H9 (cell line): ENCODE results near the gene CDH4. TPM values are rescaled to one million over a fixed set of nuclear protein-coding genes. Genes with fewer than 3 reads are reported as not detected.

Experiments used
- DNase-seq: peaks from one replicate; pipeline ENCODE4 v3.0.0-alpha.2; 2017
- H2AFZ ChIP-seq: one replicate; pipeline ENCODE4 v1.6.1; 2013; ENCODE audit warnings: mild to moderate bottlenecking, low read length, control low read depth, moderate library complexity
- H2AK5ac ChIP-seq: 2 replicates; pipeline ENCODE4 v1.6.1; 2013; ENCODE audit warnings: low read length, control low read depth, mixed read lengths; ENCODE audit not compliant: insufficient read length
- H2BK120ac ChIP-seq: one replicate; pipeline ENCODE4 v1.6.1; 2013; ENCODE audit warnings: low read depth, mild to moderate bottlenecking, low read length, control low read depth, inconsistent platforms; ENCODE audit not compliant: poor library complexity, severe bottlenecking
- H2BK12ac ChIP-seq: 2 replicates; pipeline ENCODE4 v1.6.1; 2013; ENCODE audit warnings: low read length, control low read depth, mixed read lengths, low read depth; ENCODE audit not compliant: insufficient read length
- H2BK15ac ChIP-seq: 2 replicates; pipeline ENCODE4 v1.6.1; 2013; ENCODE audit warnings: low read depth, low read length, control low read depth
- H2BK20ac ChIP-seq: one replicate; pipeline ENCODE4 v1.6.1; 2013; ENCODE audit warnings: low read depth, mild to moderate bottlenecking, low read length, control low read depth, inconsistent platforms; ENCODE audit not compliant: poor library complexity, severe bottlenecking
- H2BK5ac ChIP-seq: 2 replicates; pipeline ENCODE4 v1.6.1; 2013; ENCODE audit warnings: low read length, control low read depth, mixed read lengths; ENCODE audit not compliant: insufficient read length
- H3K14ac ChIP-seq: 2 replicates; pipeline ENCODE4 v1.6.1; 2013; ENCODE audit warnings: low read length, control low read depth; ENCODE audit not compliant: insufficient read depth
- H3K18ac ChIP-seq: 2 replicates; pipeline ENCODE4 v1.6.1; 2013; ENCODE audit warnings: low read depth, mild to moderate bottlenecking, mixed read lengths, low read length, control low read depth; ENCODE audit not compliant: insufficient read length
- H3K23ac ChIP-seq: 2 replicates; pipeline ENCODE4 v1.6.1; 2013; ENCODE audit warnings: low read length, control low read depth, mixed read lengths, low read depth; ENCODE audit not compliant: insufficient read length
- H3K23me2 ChIP-seq: 2 replicates; pipeline ENCODE4 v1.6.1; 2013; ENCODE audit warnings: low read depth, mild to moderate bottlenecking, mixed read lengths, low read length, control low read depth; ENCODE audit not compliant: insufficient read length, poor library complexity, severe bottlenecking
- H3K27ac ChIP-seq: 2 replicates; pipeline ENCODE4 v1.5.1; 2013; ENCODE audit warnings: low read length, control low read depth, mixed read lengths, low read depth; ENCODE audit not compliant: insufficient read length
- H3K27me3 ChIP-seq: 2 replicates; pipeline ENCODE4 v1.6.1; 2013; ENCODE audit warnings: low read length, control low read depth, inconsistent platforms; ENCODE audit not compliant: insufficient read depth
- H3K4ac ChIP-seq: 2 replicates; pipeline ENCODE4 v1.6.1; 2013; ENCODE audit warnings: low read depth, mild to moderate bottlenecking, control low read depth, inconsistent platforms, low read length, moderate library complexity
- H3K4me1 ChIP-seq: 2 replicates; pipeline ENCODE4 v1.6.1; 2013; ENCODE audit warnings: low read length, control low read depth, inconsistent platforms; ENCODE audit not compliant: insufficient read depth
- H3K4me2 ChIP-seq: 2 replicates; pipeline ENCODE4 v1.6.1; 2013; ENCODE audit warnings: low read length, control low read depth, mixed read lengths; ENCODE audit not compliant: insufficient read length, insufficient read depth
- H3K56ac ChIP-seq: 2 replicates; pipeline ENCODE4 v1.6.1; 2013; ENCODE audit warnings: low read depth, mild to moderate bottlenecking, mixed read lengths, low read length, control low read depth; ENCODE audit not compliant: insufficient read length
- H3K79me1 ChIP-seq: 2 replicates; pipeline ENCODE4 v1.6.1; 2013; ENCODE audit warnings: low read depth, mild to moderate bottlenecking, moderate library complexity, low read length, control low read depth, inconsistent platforms; ENCODE audit not compliant: insufficient read depth, poor library complexity, severe bottlenecking
- H3K79me2 ChIP-seq: 2 replicates; pipeline ENCODE4 v1.6.1; 2013; ENCODE audit warnings: low read length, control low read depth, inconsistent platforms; ENCODE audit not compliant: insufficient read depth
- H3K9ac ChIP-seq: 2 replicates; pipeline ENCODE4 v1.6.1; 2013; ENCODE audit warnings: low read length, control low read depth, mixed read lengths; ENCODE audit not compliant: insufficient read length; ENCODE audit errors: extremely low read depth
- H3K9me3 ChIP-seq: one replicate; pipeline ENCODE4 v1.6.1; 2013; ENCODE audit warnings: low read depth, low read length, inconsistent platforms; ENCODE audit not compliant: control insufficient read depth
- H3T11ph ChIP-seq: one replicate; pipeline ENCODE4 v1.6.1; 2013; ENCODE audit warnings: mild to moderate bottlenecking, low read length, control low read depth, inconsistent platforms
- H4K20me1 ChIP-seq: one replicate; pipeline ENCODE4 v1.6.1; 2013; ENCODE audit not compliant: control insufficient read depth, insufficient read length, insufficient read depth
- H4K5ac ChIP-seq: 2 replicates; pipeline ENCODE4 v1.6.1; 2013; ENCODE audit warnings: low read depth, mild to moderate bottlenecking, mixed read lengths, low read length, control low read depth; ENCODE audit not compliant: insufficient read length
- H4K8ac ChIP-seq: replicated peaks from 2 replicates; pipeline ENCODE4 v1.6.1; 2013; ENCODE audit warnings: low read length, control low read depth, mixed read lengths, low read depth; ENCODE audit not compliant: insufficient read length
- H4K91ac ChIP-seq: 2 replicates; pipeline ENCODE4 v1.6.1; 2013; ENCODE audit warnings: low read depth, mild to moderate bottlenecking, moderate library complexity, mixed read lengths, low read length, control low read depth; ENCODE audit not compliant: insufficient read length
- H3K27ac Mint-ChIP-seq, 3 experiments: 2 replicates in 2 of 3; 3 replicates in 1 of 3; pipeline ENCODE4 v1.8.0; 2020 to 2021; ENCODE audit warnings: mixed read lengths in 3 of 3, mild to moderate bottlenecking in 1 of 3, moderate library complexity in 1 of 3
- H3K27me3 Mint-ChIP-seq: 2 replicates; pipeline ENCODE4 v1.8.0; 2021; ENCODE audit warnings: low read depth, mild to moderate bottlenecking, moderate library complexity, mixed read lengths
- H3K36me3 Mint-ChIP-seq, 3 experiments: 2 replicates in 2 of 3; 3 replicates in 1 of 3; pipeline ENCODE4 v1.8.0; 2020 to 2021; ENCODE audit warnings: low read depth in 3 of 3, mixed read lengths in 3 of 3; ENCODE audit not compliant: insufficient read depth in 1 of 3
- H3K4me1 Mint-ChIP-seq, 2 experiments: 2 replicates each; pipeline ENCODE4 v1.8.0; 2020; ENCODE audit warnings: mixed read lengths in 2 of 2
- H3K4me3 Mint-ChIP-seq, 2 experiments: 2 replicates in 1 of 2; 3 replicates in 1 of 2; pipeline ENCODE4 v1.8.0; 2020 to 2021; ENCODE audit warnings: mild to moderate bottlenecking in 2 of 2, mixed read lengths in 2 of 2, moderate library complexity in 1 of 2
- H3K9me3 Mint-ChIP-seq, 2 experiments: 2 replicates in 1 of 2; 3 replicates in 1 of 2; pipeline ENCODE4 v1.8.0; 2020; ENCODE audit warnings: mild to moderate bottlenecking in 2 of 2, mixed read lengths in 2 of 2, moderate library complexity in 1 of 2
- WGBS: extraction: QIAGEN DNeasy Blood & Tissue Kit; methylation state at CpG from one replicate; pipeline ENCODE4 v1.1.7; 2013; ENCODE audit warnings: missing lambda C conversion rate, low lambda C conversion rate, mixed read lengths; ENCODE audit not compliant: insufficient read length; ENCODE audit errors: extremely low coverage; 5-methylcytosine and 5-hydroxymethylcytosine counted together
- total RNA-seq: library from RNA; stranded (reverse); gene quantifications from 2 replicates; pipeline ENCODE4 v1.2.1, GENCODE V29; 2021
- TF ChIP-seq, protein P1 (sequence below): fragments of 200-600 bp; sonication (generic); conservative IDR thresholded peaks from 3 replicates; pipeline ENCODE4 v1.8.0; 2021; ENCODE audit warnings: antibody characterized with exemption, mild to moderate bottlenecking

Gene CDH4
- total RNA-seq, 1 experiment from 2014 or later, result 3.0 TPM

DNA sequence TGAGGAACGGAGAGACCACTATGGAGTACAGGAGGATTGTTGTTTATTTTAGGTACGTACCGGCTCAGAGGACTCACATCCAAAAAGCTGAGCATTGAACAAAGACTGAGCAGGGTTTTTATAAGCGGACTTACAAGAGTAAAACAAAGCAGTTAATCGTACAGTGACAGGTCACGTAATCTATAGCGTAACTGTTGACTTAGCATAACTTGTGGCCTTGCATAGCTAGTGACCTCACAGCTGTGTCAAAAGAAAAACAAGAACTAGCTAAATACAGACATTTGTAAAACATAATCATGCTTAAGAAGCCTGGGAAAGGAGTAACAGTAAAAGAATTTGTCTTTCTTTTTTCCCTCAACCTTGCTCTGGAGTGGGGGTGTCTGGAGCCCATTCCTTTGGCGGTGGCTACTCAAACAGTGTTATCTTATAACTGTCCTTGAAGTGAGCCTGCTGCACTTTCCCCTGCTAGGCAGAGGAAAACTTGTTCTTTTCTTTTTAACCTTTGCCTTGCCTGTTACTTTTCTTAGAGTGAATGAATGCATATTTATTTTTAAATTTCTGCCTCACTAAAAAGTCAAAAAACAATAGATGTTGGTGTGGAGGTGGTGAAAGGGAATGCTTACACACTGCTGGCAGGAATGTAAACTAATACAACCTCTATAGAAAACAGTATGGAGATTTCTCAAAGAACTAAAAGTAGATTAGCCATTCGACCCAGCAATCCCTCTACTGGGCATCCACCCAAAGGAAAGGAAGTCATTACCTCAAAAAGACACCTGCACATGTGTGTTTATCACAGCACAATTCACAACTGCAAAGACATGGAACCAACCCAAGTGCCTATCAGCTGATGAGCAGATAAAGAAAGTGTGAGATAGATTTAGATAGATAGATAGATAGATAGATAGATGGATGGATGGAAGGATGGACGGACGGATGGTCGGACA lies 704.6 kb downstream of the CDH4 start:
- Histone ChIP-seq H3K79me2 (no peaks in the 10 kb centered on the region), H2BK5ac (no peak overlapping the region), H3K27me3 (no peaks in the 10 kb centered on the region), H4K20me1 (no peaks in the 10 kb centered on the region), H2BK20ac (no peak overlapping the region), H3K4me1 (no peaks in the 10 kb centered on the region), H3T11ph (no peak overlapping the region), H2BK12ac (no peak overlapping the region), H3K4ac (no peak overlapping the region), H4K91ac (no peak overlapping the region), H4K8ac (no peak overlapping the region), H3K23me2 (no peaks in the 10 kb centered on the region), H4K5ac (no peak overlapping the region), H2AFZ (no peak overlapping the region), H3K9ac (no peak overlapping the region), H2BK120ac (no peak overlapping the region), H3K9me3 (no peaks in the 10 kb centered on the region), H2AK5ac (no peak overlapping the region), H3K27ac (no peak overlapping the region), H3K14ac (no peak overlapping the region), H3K23ac (no peak overlapping the region), H3K4me2 (no peak overlapping the region), H3K18ac (no peak overlapping the region), H3K56ac (no peak overlapping the region), H3K79me1 (no peaks in the 10 kb centered on the region), H2BK15ac (no peak overlapping the region)
- whole genome bisulfite sequencing, result no CpG with 5 or more reads among the region's 12 CpGs
- Mint-ChIP-seq H3K4me3 (no peak overlapping the region), H3K27ac (no peak overlapping the region), H3K36me3 (peaks cover 0 to 3% (median 0%) of the 10 kb centered on the region in 3 experiments; a peak in 2 of 7 replicates), H3K27me3 (no peaks in the 10 kb centered on the region), H3K4me1 (peaks cover 18 to 38% of the 10 kb centered on the region in 2 experiments), H3K9me3 (no peaks in the 10 kb centered on the region; a peak in 1 of 5 replicates)
- no peak for DNase-seq
- TF ChIP-seq, protein P1, sequence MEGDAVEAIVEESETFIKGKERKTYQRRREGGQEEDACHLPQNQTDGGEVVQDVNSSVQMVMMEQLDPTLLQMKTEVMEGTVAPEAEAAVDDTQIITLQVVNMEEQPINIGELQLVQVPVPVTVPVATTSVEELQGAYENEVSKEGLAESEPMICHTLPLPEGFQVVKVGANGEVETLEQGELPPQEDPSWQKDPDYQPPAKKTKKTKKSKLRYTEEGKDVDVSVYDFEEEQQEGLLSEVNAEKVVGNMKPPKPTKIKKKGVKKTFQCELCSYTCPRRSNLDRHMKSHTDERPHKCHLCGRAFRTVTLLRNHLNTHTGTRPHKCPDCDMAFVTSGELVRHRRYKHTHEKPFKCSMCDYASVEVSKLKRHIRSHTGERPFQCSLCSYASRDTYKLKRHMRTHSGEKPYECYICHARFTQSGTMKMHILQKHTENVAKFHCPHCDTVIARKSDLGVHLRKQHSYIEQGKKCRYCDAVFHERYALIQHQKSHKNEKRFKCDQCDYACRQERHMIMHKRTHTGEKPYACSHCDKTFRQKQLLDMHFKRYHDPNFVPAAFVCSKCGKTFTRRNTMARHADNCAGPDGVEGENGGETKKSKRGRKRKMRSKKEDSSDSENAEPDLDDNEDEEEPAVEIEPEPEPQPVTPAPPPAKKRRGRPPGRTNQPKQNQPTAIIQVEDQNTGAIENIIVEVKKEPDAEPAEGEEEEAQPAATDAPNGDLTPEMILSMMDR, result no peak
